DOHH2 (cell line): Measurements from ENCODE around the gene PIGL.
"Not testable (repeated sequence)": the region's sequence is repeated elsewhere in the genome, so short reads cannot be mapped to it uniquely, and the experiment has no call there.

Source experiments
- H3F3A ChIP-seq: fragments of 200-600 bp; sonication (generic), shearing (Covaris generic); 2 replicates; pipeline ENCODE4 v1.6.0; 2016; ENCODE audit warnings: antibody characterized with exemption, mild to moderate bottlenecking; ENCODE audit not compliant: control insufficient read depth, insufficient read depth
- H3K27ac ChIP-seq: fragments of 200-600 bp; sonication (generic); 2 replicates; pipeline ENCODE4 v1.5.1; 2014; ENCODE audit warnings: low read depth, mild to moderate bottlenecking, low read length, moderate library complexity
- H3K27me3 ChIP-seq: fragments of 200-600 bp; sonication (generic); 2 replicates; pipeline ENCODE4 v1.6.1; 2014; ENCODE audit warnings: mild to moderate bottlenecking, low read length, mixed read lengths; ENCODE audit not compliant: control insufficient read depth
- H3K36me3 ChIP-seq: fragments of 200-600 bp; sonication (generic); 2 replicates; pipeline ENCODE4 v1.6.1; 2014; ENCODE audit warnings: mild to moderate bottlenecking, low read length, moderate library complexity, mixed read lengths; ENCODE audit not compliant: control insufficient read depth
- H3K4me1 ChIP-seq: fragments of 200-600 bp; sonication (generic); 2 replicates; pipeline ENCODE4 v1.6.1; 2014; ENCODE audit warnings: mild to moderate bottlenecking, low read length, mixed read lengths; ENCODE audit not compliant: control insufficient read depth
- H3K4me2 ChIP-seq: fragments of 200-600 bp; sonication (generic); 2 replicates; pipeline ENCODE4 v1.6.0; 2014; ENCODE audit warnings: mild to moderate bottlenecking, low read length, moderate library complexity
- H3K4me3 ChIP-seq: fragments of 200-600 bp; sonication (generic); 2 replicates; pipeline ENCODE4 v1.5.1; 2014; ENCODE audit warnings: mild to moderate bottlenecking, low read length, mixed read lengths
- H3K79me2 ChIP-seq: fragments of 200-600 bp; sonication (generic); 2 replicates; pipeline ENCODE4 v1.6.1; 2014; ENCODE audit warnings: mild to moderate bottlenecking, low read length, mixed read lengths; ENCODE audit not compliant: control insufficient read depth
- H3K9me2 ChIP-seq: fragments of 200-600 bp; sonication (generic); replicated peaks from 2 replicates; pipeline ENCODE4 v1.6.1; 2014; ENCODE audit warnings: mild to moderate bottlenecking, low read length, mixed read lengths; ENCODE audit not compliant: control insufficient read depth
- H3K9me3 ChIP-seq: fragments of 200-600 bp; sonication (generic); 2 replicates; pipeline ENCODE4 v1.6.1; 2014; ENCODE audit warnings: antibody characterized with exemption, low read length, mixed read lengths; ENCODE audit not compliant: control insufficient read depth, insufficient read depth
- H4K20me1 ChIP-seq: fragments of 200-600 bp; sonication (generic); 2 replicates; pipeline ENCODE4 v1.6.0; 2014; ENCODE audit warnings: low read depth, mild to moderate bottlenecking, antibody characterized with exemption, low read length, moderate library complexity; ENCODE audit not compliant: control insufficient read depth, insufficient read depth
- CTCF ChIP-seq: fragments of 200-600 bp; sonication (generic); IDR thresholded peaks from one replicate; pipeline ENCODE4 v1.5.1; 2014; ENCODE audit warnings: antibody characterized with exemption, mild to moderate bottlenecking, low read depth, low read length; ENCODE audit not compliant: poor library complexity, severe bottlenecking
- EZH2phosphoT487 ChIP-seq: fragments of 200-600 bp; sonication (generic); IDR thresholded peaks from 2 replicates; pipeline ENCODE4 v1.6.1; 2017; ENCODE audit warnings: borderline replicate concordance, mild to moderate bottlenecking, antibody characterized with exemption, low read length, moderate library complexity, mixed read lengths

PIGL gene

GRCh38 chr17:16215273-16215964, 1.6 kb upstream of the PIGL start, which contains the start of gene NCOR1:
Gene NCOR1 (minus strand): TSS chr17:16215534. CDS start chr17:16194569, 20,965 bp downstream.
- H3K79me2 ChIP-seq: peaks cover 97% of the 10 kb centered on the region
- peaks cover 9% of the 10 kb centered on the region; the same call in 1 of the 2 replicates for H3F3A ChIP-seq
- H3K36me3 ChIP-seq: peaks cover 5% of the 10 kb centered on the region; the same call in 1 of the 2 replicates
- H3K4me1 ChIP-seq: peaks cover 33% of the 10 kb centered on the region
- H3K9me3 ChIP-seq: no peaks in the 10 kb centered on the region
- H3K9me2 ChIP-seq: no peaks in the 10 kb centered on the region
- peak within 1 kb of the TSS; percentile 98 for H3K4me3 ChIP-seq
- TF ChIP-seq EZH2phosphoT487 (no peak), CTCF (peak; percentile 43)
- peak within 1 kb of the TSS; percentile 84 for H3K27ac ChIP-seq
- H4K20me1 ChIP-seq: peaks cover 20% of the 10 kb centered on the region; the same call in 1 of the 2 replicates
- peak within 1 kb of the TSS; percentile 83 for H3K4me2 ChIP-seq
- no peaks in the 10 kb centered on the region for H3K27me3 ChIP-seq

GRCh38 chr17:16215965-16216316, 1.1 kb upstream of the PIGL start:
- peak overlapping the region; percentile 83 for H3K4me2 ChIP-seq
- peak overlapping the region; percentile 98 for H3K4me3 ChIP-seq
- H3K79me2 ChIP-seq: peaks cover 97% of the 10 kb centered on the region
- H3K9me3 ChIP-seq: no peaks in the 10 kb centered on the region
- H3K27me3 ChIP-seq: no peaks in the 10 kb centered on the region
- H3F3A ChIP-seq: peaks cover 9% of the 10 kb centered on the region; the same call in 1 of the 2 replicates
- peaks cover 20% of the 10 kb centered on the region; the same call in 1 of the 2 replicates for H4K20me1 ChIP-seq
- no peaks in the 10 kb centered on the region for H3K9me2 ChIP-seq
- H3K4me1 ChIP-seq: peaks cover 33% of the 10 kb centered on the region
- no peak for TF ChIP-seq EZH2phosphoT487
- no peak for TF ChIP-seq CTCF
- peaks cover 5% of the 10 kb centered on the region; the same call in 1 of the 2 replicates for H3K36me3 ChIP-seq
- H3K27ac ChIP-seq: peak overlapping the region; percentile 84

GRCh38 chr17:16216341-16217001, 539 bp upstream of the PIGL start:
- Histone ChIP-seq H4K20me1 (peaks cover 17% of the 10 kb centered on the region; the same call in 1 of the 2 replicates), H3K4me2 (peak overlapping the region; percentile 83), H3K4me1 (peaks cover 33% of the 10 kb centered on the region), H3K4me3 (peak overlapping the region; percentile 98), H3K27ac (peak overlapping the region; percentile 84), H3K79me2 (peaks cover 96% of the 10 kb centered on the region)
- H3K36me3 ChIP-seq, H3K27me3 ChIP-seq, H3F3A ChIP-seq, H3K9me2 ChIP-seq, H3K9me3 ChIP-seq: not testable (repeated sequence)

- H3K4me3 ChIP-seq: no peak overlapping the region
- H3K4me1 ChIP-seq: peaks cover 12% of the 10 kb centered on the region
- no peaks in the 10 kb centered on the region for H4K20me1 ChIP-seq
- no peak overlapping the region for H3K4me2 ChIP-seq
- no peaks in the 10 kb centered on the region for H3K9me3 ChIP-seq
- TF ChIP-seq EZH2phosphoT487 (no peak), CTCF (no peak)
- no peaks in the 10 kb centered on the region for H3K9me2 ChIP-seq
- no peaks in the 10 kb centered on the region for H3K36me3 ChIP-seq
- H3K79me2 ChIP-seq: peaks cover 78% of the 10 kb centered on the region
- no peak overlapping the region for H3K27ac ChIP-seq
- H3K27me3 ChIP-seq: no peaks in the 10 kb centered on the region
- H3F3A ChIP-seq: no peaks in the 10 kb centered on the region
These were observed 5.4 kb downstream of the PIGL start for GRCh38 chr17:16222406-16222805.

- not testable (repeated sequence) for H3K27ac ChIP-seq, H3K9me2 ChIP-seq, H3K4me2 ChIP-seq, H3K9me3 ChIP-seq, H3K4me1 ChIP-seq, H3K36me3 ChIP-seq, H3K27me3 ChIP-seq, H3F3A ChIP-seq, H3K4me3 ChIP-seq, H4K20me1 ChIP-seq
- H3K79me2 ChIP-seq: peaks cover 41% of the 10 kb centered on the region
These were observed 13.0 kb downstream of the PIGL start for GRCh38 chr17:16229912-16230561.
